Measurements from ENCODE around the gene TSPAN9. TPM values are rescaled to one million over a fixed set of nuclear protein-coding genes. Genes with fewer than 3 reads are reported as not detected.

The TSPAN9 gene
- polyA plus RNA-seq, 4 donors = 79.9 to 98.9 (median 89.6) TPM

DNA sequence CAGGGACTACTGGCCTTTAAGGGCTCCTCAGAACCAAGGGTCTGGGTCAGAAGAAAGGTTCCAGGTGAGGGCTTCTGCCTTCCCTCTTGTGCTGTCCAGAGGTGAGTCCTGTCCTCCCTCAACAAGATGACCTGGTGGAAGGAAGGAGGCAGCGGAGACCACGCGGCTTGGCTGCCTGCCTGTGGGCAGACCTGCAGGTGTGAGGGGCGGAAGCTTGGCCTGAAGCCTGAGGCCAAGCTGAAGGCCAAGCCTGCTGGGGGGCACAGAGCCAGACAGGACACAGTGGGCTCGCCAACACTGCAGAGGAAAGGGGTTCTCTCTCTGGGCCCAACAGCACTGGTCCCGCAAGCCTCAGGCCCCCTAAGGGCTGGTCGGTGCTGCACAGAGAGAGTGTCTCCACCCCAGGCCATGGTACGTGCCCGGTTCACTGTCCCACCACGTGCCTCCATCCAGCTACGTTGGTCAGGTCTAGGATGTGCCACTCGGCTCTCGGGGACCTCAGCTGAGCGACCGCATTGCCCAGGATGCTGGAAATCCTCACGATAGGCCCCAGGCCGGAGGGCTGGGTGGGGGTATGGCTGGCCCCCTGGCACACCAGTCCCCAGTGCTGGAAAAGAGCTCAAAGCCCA lies 243.8 kb downstream of the TSPAN9 start:
- DNase-seq (ENCODE audit: low read depth in 4 of 4, low spot score in 3 of 4) = no peak

DNA sequence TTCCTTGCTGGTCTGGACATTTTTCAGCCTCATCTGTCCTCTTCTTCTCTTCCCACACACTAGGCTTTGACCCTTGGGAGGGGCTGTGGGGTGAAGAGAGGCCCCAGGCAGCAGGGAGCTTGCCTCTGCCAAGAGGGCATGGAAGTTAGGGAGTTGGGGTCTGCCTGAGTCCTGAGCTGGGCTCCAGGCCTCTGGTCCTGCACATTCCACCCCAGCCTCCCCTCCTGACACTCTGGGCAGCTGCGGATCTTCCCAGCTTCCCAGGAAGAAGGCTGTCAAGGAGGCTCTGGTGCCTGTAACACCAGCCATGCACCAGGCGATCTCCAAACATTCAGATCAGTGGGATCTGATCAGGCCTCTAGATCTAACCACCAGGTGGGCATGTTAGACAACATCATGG lies 244.7 kb downstream of the TSPAN9 start:
- no peak for DNase-seq (ENCODE audit: low read depth in 4 of 4, low spot score in 3 of 4)

DNA sequence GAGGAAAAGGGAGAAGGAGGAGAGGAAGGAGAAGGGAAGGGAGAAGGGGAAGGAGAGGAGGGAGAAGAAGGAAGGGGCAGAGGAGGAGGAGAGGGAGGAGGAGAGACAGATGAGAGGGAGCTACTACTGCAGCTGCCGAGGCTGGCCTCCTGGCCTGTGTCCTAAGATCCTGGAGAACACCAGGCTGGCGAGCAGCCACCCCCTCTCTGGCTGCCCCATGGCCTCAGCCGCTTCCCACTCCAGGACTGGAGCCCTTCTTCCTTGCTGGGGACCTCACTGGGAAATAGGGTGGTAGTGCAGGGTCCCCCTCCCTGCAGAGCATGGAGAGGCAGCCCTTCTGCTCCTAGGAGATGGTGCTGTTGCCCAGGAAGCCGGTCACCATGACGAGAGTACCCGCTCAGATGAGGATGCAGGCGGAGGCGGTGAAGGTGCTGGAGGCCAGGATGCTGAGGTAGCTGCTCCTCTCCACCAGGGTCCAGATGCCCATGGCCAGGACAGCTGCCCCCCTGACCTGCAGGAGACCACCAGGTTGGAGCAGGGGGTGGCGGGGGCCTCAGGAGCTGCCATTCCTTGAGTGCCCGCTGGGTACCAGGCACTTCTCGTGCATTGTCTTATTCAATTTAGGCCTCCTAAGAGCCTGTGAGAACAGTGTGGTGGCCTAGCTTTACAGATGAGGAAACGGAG lies 246.0 kb downstream of the TSPAN9 start:
- no peak for DNase-seq (ENCODE audit: low read depth in 4 of 4, low spot score in 3 of 4)

DNA sequence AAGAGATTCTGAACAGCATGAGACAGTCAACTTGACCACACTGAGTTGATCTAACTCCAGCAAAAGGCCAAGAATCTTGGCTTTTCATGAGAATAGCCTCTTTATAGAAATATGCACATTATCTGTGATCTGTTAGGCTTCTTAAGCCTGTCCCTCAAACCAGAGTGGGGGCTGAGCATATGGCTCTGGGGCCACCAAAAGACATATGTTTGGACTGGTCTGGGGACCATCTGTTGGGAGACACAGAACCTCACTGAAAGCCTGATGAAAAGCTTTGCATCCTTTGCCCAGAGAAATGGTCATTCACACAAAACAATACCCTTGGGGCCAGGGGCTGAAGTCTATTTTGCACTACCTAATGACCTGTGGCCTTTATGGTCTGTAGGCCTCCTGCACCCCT lies 248.6 kb downstream of the TSPAN9 start:
- no peak for DNase-seq (ENCODE audit: low read depth in 4 of 4, low spot score in 3 of 4)

DNA sequence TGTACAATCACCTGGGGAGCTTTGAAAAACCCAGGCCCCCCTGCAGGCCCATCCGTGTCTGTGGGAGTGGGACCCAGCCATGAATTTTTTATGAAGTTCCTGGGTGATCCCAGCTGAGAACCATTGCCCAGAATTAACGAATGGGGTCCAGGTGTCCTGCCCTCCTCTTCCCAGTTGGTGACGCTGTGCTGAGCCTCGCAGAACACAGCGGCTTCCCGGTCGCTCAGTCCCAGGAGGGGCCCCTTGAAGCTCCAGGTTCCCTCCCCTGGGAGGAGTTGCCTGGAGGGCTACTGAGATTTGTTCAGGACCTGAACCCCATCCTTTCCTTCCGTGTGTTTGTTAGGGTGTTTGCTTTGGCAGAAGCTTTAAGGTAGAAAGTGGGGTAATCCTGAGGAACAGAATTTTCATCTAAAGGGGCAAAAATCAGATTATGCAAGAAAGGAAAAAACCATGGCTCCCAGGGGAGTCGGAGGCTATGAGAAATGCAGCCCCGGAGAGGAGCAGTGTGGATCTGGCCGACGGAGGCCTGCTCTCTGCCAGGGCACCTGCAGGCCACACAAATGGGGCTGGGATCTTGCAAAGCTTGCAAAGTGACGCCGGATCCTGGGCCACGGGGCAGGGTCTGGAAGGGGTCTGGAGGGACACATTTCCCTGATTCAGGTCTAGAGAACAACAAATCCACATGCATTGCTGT lies 249.1 kb downstream of the TSPAN9 start:
- DNase-seq (ENCODE audit: low read depth in 4 of 4, low spot score in 3 of 4) = no peak

DNA sequence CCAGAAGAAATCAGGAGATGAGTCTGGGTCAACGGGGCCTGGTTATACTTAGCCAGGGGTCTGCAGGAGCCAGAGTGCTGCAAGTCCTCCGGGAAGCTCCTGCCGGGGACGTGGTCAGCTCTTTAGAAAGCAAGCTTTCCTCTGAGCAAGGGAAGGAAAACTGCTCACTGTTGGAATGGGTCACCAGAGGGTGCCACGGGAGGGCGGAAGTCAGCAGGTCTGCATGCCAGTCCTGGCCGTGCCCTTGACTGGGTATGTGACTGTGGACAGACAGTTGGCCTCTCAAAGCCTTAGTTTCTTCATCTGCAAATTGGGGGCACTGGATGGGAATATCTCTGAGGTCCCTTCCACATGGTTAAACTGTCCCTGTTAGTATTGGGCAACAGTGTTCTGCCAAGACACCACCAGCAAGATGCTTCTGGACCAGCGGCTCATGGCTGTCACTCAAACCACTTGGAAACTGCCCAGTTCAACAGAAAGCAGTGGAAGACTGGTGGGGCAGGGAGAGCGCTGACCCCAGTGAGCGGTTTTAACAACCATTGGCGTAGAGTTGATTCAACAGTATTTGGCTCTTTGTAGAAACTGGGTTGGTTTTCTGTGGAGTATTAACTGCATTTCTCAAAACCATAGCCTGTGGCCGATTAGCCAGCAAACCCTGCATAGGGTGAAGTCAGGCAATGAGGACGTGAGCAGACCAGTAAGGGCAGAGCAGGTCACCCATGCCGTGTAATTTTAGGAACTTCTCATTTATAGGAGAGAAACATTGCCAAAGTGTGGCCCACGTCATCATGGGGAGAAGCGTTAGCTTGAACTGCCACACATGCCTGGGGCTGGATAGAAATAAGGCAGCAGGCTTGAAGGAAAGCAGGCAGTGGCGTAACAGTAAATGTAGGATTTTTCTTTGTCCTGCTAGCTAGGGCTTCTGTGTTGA lies 249.9 kb downstream of the TSPAN9 start:
- DNase-seq (ENCODE audit: low read depth in 4 of 4, low spot score in 3 of 4) = no peak

DNA sequence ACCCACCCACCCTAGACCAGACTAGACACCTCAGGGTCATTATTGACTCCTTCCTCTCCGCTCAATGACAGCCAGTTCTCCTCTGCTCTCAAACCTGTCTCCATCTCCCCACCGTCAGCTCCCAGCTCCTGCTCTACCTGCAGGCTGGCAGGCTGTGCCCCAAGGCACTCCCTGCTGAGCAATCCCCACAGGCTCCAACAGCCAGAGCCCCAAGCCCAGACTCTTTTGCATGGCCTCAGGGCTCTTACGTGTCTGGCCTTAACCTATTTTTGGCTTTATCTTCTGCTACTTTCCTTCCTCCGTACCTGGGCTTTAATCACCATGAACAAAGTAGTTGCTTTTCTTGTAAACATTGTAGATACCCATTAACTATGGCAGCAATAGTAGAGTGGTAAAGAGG lies 250.9 kb downstream of the TSPAN9 start:
- DNase-seq (ENCODE audit: low read depth in 4 of 4, low spot score in 3 of 4) = no peak

DNA sequence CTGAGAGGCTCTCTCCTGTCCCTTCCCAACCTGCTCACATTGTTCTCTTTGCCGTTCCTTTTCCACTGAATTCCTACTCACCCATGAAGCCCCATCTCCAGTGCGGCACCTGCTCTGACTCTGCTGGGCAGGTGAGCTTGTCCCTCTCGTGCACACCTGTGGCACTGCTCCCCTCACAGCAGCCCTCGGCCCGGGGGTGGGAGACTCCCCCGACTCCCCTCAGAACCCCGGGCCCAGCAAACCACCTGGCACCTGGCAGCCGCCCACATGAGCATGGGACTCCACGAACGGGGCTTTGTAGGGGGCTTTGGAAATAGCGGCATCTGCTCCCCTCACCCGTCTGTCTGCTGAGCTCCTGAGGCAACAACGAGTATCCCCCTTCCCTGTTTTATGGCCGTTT lies 251.4 kb downstream of the TSPAN9 start:
- DNase-seq (ENCODE audit: low read depth in 4 of 4, low spot score in 3 of 4) = no peak

DNA sequence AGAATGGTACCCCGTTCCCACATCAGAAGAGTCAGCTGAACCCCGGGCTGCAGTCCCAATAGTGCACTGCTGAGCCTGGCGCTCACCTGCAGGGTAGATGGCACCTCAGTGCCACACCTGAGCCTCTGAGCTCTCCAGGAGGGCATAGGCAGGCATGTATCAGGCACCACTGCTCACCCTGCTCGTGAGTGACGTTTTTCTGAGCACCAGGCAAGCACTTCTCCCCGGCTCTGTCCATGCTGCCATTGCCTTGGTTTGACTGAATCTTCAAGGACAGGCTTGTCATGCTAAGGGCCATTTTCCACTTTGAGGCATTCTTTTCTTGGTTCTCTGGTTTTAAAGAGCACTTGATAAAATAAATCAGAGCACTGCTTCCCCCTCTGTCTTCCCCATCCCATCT lies 252.2 kb downstream of the TSPAN9 start:
- DNase-seq (ENCODE audit: low read depth in 4 of 4, low spot score in 3 of 4) = no peak

DNA sequence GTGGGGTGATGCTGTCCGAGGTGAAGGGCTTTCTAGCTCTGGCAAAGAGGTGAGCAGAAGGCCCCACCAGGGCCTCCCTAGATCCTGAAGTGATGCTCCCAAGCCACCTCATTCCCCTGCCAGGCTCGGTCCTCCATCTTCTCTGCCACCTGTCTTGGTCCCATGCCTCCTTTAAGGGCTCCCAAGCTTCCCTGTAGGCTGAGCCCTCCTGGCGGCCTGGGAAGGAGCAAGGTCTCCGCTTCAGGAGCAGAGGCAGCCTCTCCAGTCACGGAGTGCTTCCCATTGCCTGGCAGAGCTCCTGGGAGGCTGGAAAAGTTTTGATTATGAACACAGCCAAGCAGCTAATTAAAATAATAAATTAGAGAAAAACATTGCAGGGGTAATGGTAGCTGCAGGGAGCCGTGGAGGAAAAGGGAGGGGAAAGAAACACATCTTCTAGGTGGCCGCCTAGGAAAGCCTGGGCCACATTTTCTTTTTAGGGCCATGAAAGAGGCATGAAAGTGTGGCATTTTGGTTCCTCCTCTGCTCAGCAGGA lies 253.9 kb downstream of the TSPAN9 start:
- no peak for DNase-seq (ENCODE audit: low read depth in 4 of 4, low spot score in 3 of 4)

DNA sequence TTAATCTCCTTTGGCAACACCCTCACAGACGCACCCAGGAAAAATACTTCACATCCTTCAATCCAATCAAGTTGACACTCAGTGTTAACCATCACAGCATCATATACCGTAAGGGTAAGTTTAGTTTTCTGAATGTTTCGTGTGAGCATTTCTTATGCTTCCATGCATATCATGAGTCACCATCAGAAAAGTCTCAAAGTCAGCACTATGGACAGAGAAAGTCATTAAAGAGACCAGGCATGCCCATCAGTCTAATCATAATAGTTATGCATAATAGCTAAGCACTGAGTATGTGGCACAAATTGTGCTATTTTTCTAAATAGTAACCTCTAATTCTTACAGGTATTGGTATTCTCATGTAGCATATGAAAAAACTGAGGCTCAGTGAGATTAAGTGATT lies 255.0 kb downstream of the TSPAN9 start:
- DNase-seq (ENCODE audit: low read depth in 4 of 4, low spot score in 3 of 4) = no peak

DNA sequence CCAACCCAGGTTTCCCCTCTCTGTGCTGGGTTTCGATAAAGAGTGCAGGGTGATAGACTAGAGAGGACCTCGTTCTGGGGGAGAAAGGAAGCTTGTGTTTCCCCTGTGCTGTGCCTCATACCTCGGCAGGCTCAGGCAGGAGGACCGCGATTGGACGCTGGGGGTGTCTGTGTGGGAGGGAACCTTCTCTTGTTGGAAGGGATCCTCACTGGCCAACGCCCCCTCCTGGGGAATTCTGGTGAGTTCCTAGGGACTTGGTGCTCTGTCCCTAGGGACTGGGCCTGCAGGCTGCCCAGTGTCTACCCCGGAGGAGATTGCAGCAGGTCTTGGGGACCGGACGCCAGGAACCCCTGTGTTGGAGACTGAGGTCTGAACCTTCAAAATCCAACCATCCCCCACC lies 256.4 kb downstream of the TSPAN9 start:
- DNase-seq (ENCODE audit: low read depth in 4 of 4, low spot score in 3 of 4) = no peak

DNA sequence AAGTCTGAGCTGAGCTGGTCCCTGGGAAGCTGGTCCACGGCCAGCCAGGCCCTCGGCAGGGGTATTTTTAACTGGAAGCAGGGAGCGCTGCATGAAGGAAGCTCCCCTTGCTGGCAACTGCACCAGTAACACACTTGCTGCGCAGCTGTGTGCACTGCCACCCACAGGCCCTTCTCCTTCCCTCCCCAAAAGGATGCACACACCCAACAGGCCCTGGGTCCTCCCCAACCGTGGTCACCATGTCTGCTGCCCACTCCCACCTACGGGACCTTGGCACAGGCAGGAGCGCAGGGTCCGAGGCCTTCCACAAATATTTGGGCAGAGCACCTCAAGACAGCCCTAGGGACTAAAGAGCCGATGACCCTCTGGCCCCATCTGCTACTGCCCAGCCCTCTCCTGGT lies 256.8 kb downstream of the TSPAN9 start:
- no peak for DNase-seq (ENCODE audit: low read depth in 4 of 4, low spot score in 3 of 4)

DNA sequence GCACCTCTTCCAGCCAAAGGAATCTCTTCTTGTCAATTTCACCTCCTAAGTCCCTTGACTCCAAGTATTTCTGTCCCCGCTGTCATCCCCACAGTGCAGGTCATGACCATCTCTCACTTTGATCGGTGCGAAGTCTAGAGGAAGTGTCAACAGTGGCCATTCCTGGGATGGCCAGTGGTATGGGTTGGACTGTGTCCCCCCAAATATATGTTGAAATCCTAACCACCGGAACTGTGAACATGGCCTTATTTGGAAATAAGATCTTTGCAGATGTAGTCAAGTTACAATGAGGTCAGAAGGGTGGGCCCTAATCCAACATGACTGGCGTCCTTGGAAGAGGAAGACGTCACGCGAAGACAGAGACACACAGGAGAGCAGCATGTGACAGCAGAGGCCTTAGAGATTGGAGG lies 257.9 kb downstream of the TSPAN9 start:
- DNase-seq (ENCODE audit: low read depth in 4 of 4, low spot score in 3 of 4) = no peak

Other genes with a start within 250 kb of the TSPAN9 start
- 10 to 100 TPM in 3 of 4 donors, 1 to 10 TPM in 1; 5.8 to 36.7 (median 31.9) TPM for gene NRIP2, start 242.3 kb upstream of the TSPAN9 start, polyA plus RNA-seq (ENCODE audit: insufficient read length in 4 of 4)
- 1 to 10 TPM in 2 of 4 donors, under 1 TPM in 2; 0.37 to 2.6 (median 0.72) TPM for gene TEX52, start 220.3 kb upstream of the TSPAN9 start, polyA plus RNA-seq (ENCODE audit: insufficient read length in 4 of 4)
- 10 to 100 TPM; 29.1 to 36.2 (median 31.2) TPM for gene FOXM1, start 200.2 kb upstream of the TSPAN9 start, polyA plus RNA-seq (ENCODE audit: insufficient read length in 4 of 4)
- gene RHNO1, start 200.2 kb upstream of the TSPAN9 start, polyA plus RNA-seq (ENCODE audit: insufficient read length in 4 of 4) = 10 to 100 TPM; 32.3 to 45.4 (median 41.8) TPM
- gene TULP3, start 186.5 kb upstream of the TSPAN9 start, polyA plus RNA-seq (ENCODE audit: insufficient read length in 4 of 4) = 10 to 100 TPM; 34.0 to 43.0 (median 35.3) TPM
- 10 to 100 TPM in 3 of 4 donors, 1 to 10 TPM in 1; 9.4 to 20.0 (median 19.2) TPM for gene TEAD4, start 118.0 kb upstream of the TSPAN9 start, polyA plus RNA-seq (ENCODE audit: insufficient read length in 4 of 4)

Data from left renal pelvis (tissue), 4 donors.